K562 (cell line): ENCODE data around the gene RASD2. TPM values are rescaled to one million over a fixed set of nuclear protein-coding genes. Genes with fewer than 3 reads are reported as not detected.

ENCODE experiments used
- ETS2 ChIP-seq: IDR thresholded peaks from 2 replicates; pipeline ENCODE4 v1.6.1; 2016; ENCODE audit warnings: borderline replicate concordance, missing genetic modification characterization, mild to moderate bottlenecking, moderate library complexity, missing compliant biosample characterization; ENCODE audit not compliant: poor library complexity, severe bottlenecking
- ILK ChIP-seq: fragments of 450-650 bp; IDR thresholded peaks from 2 replicates; pipeline ENCODE4 v1.6.1; 2016; ENCODE audit warnings: missing genetic modification characterization, low read depth, mild to moderate bottlenecking, missing compliant biosample characterization, moderate library complexity, borderline replicate concordance
- KLF13 ChIP-seq: fragments of 450-650 bp; IDR thresholded peaks from 2 replicates; pipeline ENCODE4 v1.6.1; 2016; ENCODE audit warnings: missing genetic modification characterization, low read depth, mild to moderate bottlenecking, missing compliant biosample characterization, moderate library complexity, borderline replicate concordance
- NR2F6 ChIP-seq: fragments of 450-650 bp; formaldehyde crosslinking; IDR thresholded peaks from 2 replicates; pipeline ENCODE4 v1.4.0; 2020; ENCODE audit warnings: mild to moderate bottlenecking
- SMAD1 ChIP-seq: fragments of 150-350 bp; IDR thresholded peaks from 2 replicates; pipeline ENCODE4 v1.6.1; 2014; ENCODE audit warnings: low read length, low read depth; ENCODE audit not compliant: partially characterized antibody
- TAL1 ChIP-seq: fragments of 450-650 bp; IDR thresholded peaks from 2 replicates; pipeline ENCODE4 v1.6.1; 2016; ENCODE audit warnings: mild to moderate bottlenecking
- polyA plus RNA-seq, 8 experiments: library from polyadenylated mRNA; depleted of rRNA in 4 of 8; stranded (reverse) in 5 of 8; unstranded in 3 of 8; fragments of >200 nt; fragmentation: Nextera tagmentation in 2 of 8; fragmentation: Illumina TruSeq in 1 of 8; extraction: Ambion mirVana in 2 of 8; extraction: Trizol in 1 of 8; gene quantifications; 2 replicates each; pipeline versions ENCODE4 v1.2.1 to v1.2.3, GENCODE V29; 2011 to 2014; ENCODE audit warnings: inconsistent platforms in 1 of 8, missing spikeins in 1 of 8
- total RNA-seq, 7 experiments: library from RNA; depleted of rRNA in 6 of 7; stranded (reverse); fragments of >200 nt in 6 of 7; fragmentation: Illumina TruSeq in 2 of 7; extraction: Trizol in 2 of 7; gene quantifications; 2 replicates each; pipeline versions ENCODE4 v1.2.1 to v1.2.3, GENCODE V29; 2011 to 2021; ENCODE audit warnings: low replicate concordance in 1 of 7
- TF ChIP-seq, protein P1 (sequence below), 2 experiments: fragments of 450-650 bp in 1 of 2; sonication (generic) in 1 of 2; formaldehyde crosslinking in 1 of 2; IDR thresholded peaks; 2 replicates each; pipeline versions ENCODE4 v1.7.1 to v1.9.0; 2016 to 2022; ENCODE audit warnings: inconsistent platforms in 1 of 2, mild to moderate bottlenecking in 1 of 2, missing genetic modification reagents in 1 of 2
- TF ChIP-seq, protein P2 (sequence below): IDR thresholded peaks from 2 replicates; pipeline ENCODE4 v1.6.1; 2016; ENCODE audit warnings: missing genetic modification characterization, missing compliant biosample characterization
- TF ChIP-seq, protein P3 (sequence below): fragments of 250-450 bp; sonication (Bioruptor Pico); IDR thresholded peaks from 2 replicates; pipeline ENCODE4 v1.4.0; 2020

RASD2 gene
- total and polyA plus RNA-seq, 9 of the 15 experiments (the other 6 are each of a cell fraction or from before 2014, with no cell fraction given): 0.05 TPM; not detected in 8

DNA sequence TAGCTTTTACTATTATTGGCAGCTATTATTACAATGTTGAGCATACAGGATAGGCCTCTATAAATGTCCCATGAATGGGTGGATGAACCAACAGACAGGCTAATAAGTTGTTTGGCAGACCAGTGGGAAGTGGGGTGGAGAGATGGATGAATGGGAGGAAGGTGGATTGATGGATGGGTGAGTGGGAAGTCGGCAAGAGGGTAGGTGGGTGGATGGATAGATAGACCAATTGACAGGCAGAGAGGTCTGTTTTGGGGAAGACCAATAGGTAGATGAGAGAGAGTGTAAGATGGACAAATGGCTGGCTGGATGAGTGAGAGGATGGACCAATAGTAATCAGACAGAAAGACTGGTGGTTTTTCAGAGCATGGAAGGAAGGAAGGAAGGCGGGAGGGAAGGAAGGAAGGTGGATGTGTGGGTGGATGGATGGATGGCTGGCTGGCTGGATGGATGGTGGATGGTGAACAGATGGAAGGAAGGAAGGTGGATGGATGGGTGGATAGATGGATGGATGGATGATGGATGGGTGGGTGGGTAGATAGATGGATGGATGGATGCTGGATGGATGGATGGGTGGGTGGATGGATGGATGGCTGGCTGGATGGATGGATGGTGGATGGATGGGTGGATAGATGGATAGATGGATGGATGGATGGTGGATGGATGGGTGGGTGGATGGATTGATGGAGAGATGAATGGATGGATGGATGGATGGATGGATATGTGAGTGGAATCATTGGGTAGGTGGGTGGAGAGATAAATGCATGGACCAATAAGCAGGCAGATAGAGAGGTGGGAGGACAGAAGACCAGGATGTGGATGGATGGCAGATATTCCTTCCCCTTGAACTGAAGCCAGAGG lies 37.4 kb downstream of the RASD2 start (continued):
- TF ChIP-seq, protein P1, sequence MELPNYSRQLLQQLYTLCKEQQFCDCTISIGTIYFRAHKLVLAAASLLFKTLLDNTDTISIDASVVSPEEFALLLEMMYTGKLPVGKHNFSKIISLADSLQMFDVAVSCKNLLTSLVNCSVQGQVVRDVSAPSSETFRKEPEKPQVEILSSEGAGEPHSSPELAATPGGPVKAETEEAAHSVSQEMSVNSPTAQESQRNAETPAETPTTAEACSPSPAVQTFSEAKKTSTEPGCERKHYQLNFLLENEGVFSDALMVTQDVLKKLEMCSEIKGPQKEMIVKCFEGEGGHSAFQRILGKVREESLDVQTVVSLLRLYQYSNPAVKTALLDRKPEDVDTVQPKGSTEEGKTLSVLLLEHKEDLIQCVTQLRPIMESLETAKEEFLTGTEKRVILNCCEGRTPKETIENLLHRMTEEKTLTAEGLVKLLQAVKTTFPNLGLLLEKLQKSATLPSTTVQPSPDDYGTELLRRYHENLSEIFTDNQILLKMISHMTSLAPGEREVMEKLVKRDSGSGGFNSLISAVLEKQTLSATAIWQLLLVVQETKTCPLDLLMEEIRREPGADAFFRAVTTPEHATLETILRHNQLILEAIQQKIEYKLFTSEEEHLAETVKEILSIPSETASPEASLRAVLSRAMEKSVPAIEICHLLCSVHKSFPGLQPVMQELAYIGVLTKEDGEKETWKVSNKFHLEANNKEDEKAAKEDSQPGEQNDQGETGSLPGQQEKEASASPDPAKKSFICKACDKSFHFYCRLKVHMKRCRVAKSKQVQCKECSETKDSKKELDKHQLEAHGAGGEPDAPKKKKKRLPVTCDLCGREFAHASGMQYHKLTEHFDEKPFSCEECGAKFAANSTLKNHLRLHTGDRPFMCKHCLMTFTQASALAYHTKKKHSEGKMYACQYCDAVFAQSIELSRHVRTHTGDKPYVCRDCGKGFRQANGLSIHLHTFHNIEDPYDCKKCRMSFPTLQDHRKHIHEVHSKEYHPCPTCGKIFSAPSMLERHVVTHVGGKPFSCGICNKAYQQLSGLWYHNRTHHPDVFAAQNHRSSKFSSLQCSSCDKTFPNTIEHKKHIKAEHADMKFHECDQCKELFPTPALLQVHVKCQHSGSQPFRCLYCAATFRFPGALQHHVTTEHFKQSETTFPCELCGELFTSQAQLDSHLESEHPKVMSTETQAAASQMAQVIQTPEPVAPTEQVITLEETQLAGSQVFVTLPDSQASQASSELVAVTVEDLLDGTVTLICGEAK (IDR thresholded peaks at IDR 0.05): no peak
- TF ChIP-seq, protein P1 (CRISPR knock-in tag; IDR thresholded peaks at IDR 0.05): no peak
- TF ChIP-seq ILK (no peak), SMAD1 (no peak), KLF13 (no peak), NR2F6 (CRISPR knock-in tag) (no peak), TAL1 (no peak), ETS2 (no peak)
- TF ChIP-seq, protein P2, sequence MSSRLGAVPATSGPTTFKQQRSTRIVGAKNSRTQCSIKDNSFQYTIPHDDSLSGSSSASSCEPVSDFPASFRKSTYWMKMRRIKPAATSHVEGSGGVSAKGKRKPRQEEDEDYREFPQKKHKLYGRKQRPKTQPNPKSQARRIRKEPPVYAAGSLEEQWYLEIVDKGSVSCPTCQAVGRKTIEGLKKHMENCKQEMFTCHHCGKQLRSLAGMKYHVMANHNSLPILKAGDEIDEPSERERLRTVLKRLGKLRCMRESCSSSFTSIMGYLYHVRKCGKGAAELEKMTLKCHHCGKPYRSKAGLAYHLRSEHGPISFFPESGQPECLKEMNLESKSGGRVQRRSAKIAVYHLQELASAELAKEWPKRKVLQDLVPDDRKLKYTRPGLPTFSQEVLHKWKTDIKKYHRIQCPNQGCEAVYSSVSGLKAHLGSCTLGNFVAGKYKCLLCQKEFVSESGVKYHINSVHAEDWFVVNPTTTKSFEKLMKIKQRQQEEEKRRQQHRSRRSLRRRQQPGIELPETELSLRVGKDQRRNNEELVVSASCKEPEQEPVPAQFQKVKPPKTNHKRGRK: no peak
- TF ChIP-seq, protein P3, sequence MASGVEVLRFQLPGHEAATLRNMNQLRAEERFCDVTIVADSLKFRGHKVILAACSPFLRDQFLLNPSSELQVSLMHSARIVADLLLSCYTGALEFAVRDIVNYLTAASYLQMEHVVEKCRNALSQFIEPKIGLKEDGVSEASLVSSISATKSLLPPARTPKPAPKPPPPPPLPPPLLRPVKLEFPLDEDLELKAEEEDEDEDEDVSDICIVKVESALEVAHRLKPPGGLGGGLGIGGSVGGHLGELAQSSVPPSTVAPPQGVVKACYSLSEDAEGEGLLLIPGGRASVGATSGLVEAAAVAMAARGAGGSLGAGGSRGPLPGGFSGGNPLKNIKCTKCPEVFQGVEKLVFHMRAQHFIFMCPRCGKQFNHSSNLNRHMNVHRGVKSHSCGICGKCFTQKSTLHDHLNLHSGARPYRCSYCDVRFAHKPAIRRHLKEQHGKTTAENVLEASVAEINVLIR (CRISPR knock-in tag): no peak
